Kidney epithelial cell (primary cell): Measurements from ENCODE around the gene WDR93. TPM values are rescaled to one million over a fixed set of nuclear protein-coding genes. Genes with fewer than 3 reads are reported as not detected.
"Not testable (repeated sequence)": the region's sequence is repeated elsewhere in the genome, so short reads cannot be mapped to it uniquely, and the experiment has no call there.

ENCODE experiments used
- DNase-seq: peaks from one replicate; pipeline ENCODE4 v3.0.0-alpha.2; 2010; ENCODE audit warnings: low read depth
- H3K27me3 ChIP-seq: 2 replicates; pipeline ENCODE4 v1.6.0; 2011; ENCODE audit warnings: low read length; ENCODE audit not compliant: control insufficient read depth, insufficient read depth
- H3K36me3 ChIP-seq: 2 replicates; pipeline ENCODE4 v1.5.1; 2011; ENCODE audit warnings: low read length; ENCODE audit not compliant: control insufficient read depth, insufficient read depth
- H3K4me3 ChIP-seq: 2 replicates; pipeline ENCODE4 v1.5.1; 2011; ENCODE audit warnings: low read depth, mild to moderate bottlenecking, control low read depth, low read length
- total RNA-seq: library from RNA; depleted of rRNA; stranded (reverse); fragments of >200 nt; gene quantifications from 2 replicates; pipeline ENCODE4 v1.2.3, GENCODE V29; 2015
- TF ChIP-seq, protein P1 (sequence below): IDR thresholded peaks from 2 replicates; pipeline ENCODE4 v1.5.1; 2011; ENCODE audit warnings: mild to moderate bottlenecking, moderate library complexity, low read length, control low read depth, inconsistent platforms; ENCODE audit not compliant: insufficient read depth, poor library complexity, severe bottlenecking

Gene WDR93
- total RNA-seq, 1 donor from 2014 or later, result 0.25 TPM

DNA sequence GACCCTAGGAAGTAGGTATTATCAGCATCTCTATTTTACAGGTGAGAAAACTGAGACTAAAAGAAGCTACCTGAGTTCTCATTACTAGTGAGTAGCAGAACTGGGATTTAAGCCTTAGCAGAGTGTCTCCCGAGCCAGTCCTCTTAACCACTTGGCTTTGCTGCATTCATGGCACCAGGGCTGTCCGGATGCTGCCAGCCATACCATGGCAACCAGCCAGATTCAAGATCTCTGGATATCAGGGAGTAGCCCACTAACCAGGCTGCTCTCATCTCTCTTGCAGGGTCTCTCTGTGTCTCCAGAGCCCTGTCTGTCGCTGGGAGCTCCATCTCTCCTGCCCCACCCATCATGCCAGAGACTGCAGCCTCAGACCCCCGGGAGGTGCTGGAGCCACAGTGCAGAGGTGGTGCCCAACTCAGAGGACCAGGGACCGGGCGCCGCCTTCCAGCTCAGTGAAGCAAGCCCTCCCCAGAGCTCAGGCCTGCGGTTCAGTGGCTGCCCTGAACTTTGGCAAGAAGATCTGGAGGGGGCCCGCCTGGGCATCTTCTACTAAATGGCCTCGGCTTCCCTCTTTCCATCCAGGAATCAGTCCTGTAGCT, 87.3 kb downstream of the WDR93 start:
- H3K27me3 ChIP-seq, result no peaks in the 10 kb centered on the region
- no peaks in the 10 kb centered on the region for H3K36me3 ChIP-seq
- no peak for DNase-seq
- TF ChIP-seq, protein P1, sequence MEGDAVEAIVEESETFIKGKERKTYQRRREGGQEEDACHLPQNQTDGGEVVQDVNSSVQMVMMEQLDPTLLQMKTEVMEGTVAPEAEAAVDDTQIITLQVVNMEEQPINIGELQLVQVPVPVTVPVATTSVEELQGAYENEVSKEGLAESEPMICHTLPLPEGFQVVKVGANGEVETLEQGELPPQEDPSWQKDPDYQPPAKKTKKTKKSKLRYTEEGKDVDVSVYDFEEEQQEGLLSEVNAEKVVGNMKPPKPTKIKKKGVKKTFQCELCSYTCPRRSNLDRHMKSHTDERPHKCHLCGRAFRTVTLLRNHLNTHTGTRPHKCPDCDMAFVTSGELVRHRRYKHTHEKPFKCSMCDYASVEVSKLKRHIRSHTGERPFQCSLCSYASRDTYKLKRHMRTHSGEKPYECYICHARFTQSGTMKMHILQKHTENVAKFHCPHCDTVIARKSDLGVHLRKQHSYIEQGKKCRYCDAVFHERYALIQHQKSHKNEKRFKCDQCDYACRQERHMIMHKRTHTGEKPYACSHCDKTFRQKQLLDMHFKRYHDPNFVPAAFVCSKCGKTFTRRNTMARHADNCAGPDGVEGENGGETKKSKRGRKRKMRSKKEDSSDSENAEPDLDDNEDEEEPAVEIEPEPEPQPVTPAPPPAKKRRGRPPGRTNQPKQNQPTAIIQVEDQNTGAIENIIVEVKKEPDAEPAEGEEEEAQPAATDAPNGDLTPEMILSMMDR, result no peak
- no peak overlapping the region for H3K4me3 ChIP-seq

DNA sequence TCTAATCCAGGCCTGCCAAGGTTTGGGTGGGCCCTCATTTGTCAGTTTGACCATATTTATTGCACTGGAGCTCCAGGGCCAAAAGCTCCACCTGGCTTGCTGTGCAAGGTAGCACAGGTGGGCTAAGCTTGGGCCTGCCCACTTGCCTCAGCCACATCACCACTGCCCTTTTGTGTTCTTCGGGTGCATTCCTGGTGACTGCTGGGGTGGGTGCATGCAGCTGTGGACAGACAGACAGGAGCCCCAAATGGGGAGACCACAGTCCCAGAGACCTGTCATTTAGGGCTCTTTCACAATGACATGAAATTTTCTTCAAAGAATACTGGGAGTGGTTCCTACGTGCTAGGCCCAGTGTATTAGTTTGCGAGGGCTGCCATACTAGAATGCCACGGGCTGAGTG, 88.2 kb downstream of the WDR93 start:
- H3K36me3 ChIP-seq, result no peaks in the 10 kb centered on the region
- no peak for DNase-seq
- H3K4me3 ChIP-seq, result no peak overlapping the region
- no peaks in the 10 kb centered on the region for H3K27me3 ChIP-seq
- TF ChIP-seq, protein P1, result no peak

DNA sequence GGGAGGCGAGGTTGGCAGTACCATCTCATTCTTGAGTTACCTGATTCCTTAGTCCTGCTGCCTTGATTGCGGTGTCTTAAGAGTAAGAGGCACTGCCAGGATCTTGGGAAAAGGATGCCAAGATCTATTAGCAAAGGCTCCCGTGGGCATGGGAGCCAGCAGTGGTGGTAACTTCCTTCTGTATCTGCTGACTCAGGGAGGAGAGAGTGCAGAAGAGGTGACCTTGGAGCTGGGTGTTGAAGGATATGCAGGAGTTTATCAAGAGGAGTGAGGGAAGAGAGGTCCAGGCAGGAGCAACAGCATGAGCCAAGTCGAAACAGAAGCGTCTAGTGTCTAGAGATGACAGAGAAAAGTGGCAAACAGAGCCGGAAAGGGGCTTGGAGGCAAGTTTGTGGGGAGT, 90.0 kb downstream of the WDR93 start:
- DNase-seq, result no peak
- TF ChIP-seq, protein P1, result no peak
- Histone ChIP-seq H3K36me3 (no peaks in the 10 kb centered on the region), H3K4me3 (no peak overlapping the region), H3K27me3 (no peaks in the 10 kb centered on the region)

DNA sequence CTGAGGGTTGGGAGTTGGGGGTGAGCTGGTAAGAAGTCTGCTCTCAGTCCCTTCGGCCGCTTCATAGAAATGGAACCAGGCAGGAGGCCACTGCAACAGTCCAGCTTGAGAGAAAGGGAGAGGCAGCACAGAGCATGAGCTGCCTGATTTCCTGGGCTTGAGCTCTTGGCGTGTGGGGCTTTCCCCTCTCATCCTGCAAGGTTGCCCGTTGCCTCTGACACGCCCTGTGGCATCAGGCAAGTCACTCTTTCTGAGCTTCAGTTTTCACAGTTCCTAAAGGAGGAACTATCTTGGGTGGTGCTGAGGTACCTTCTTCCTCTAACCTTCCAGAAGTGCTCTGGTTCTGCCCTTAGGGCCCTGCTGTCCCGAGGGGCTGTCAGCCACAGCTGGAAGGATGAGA, 90.4 kb downstream of the WDR93 start:
- TF ChIP-seq, protein P1, result no peak

DNA sequence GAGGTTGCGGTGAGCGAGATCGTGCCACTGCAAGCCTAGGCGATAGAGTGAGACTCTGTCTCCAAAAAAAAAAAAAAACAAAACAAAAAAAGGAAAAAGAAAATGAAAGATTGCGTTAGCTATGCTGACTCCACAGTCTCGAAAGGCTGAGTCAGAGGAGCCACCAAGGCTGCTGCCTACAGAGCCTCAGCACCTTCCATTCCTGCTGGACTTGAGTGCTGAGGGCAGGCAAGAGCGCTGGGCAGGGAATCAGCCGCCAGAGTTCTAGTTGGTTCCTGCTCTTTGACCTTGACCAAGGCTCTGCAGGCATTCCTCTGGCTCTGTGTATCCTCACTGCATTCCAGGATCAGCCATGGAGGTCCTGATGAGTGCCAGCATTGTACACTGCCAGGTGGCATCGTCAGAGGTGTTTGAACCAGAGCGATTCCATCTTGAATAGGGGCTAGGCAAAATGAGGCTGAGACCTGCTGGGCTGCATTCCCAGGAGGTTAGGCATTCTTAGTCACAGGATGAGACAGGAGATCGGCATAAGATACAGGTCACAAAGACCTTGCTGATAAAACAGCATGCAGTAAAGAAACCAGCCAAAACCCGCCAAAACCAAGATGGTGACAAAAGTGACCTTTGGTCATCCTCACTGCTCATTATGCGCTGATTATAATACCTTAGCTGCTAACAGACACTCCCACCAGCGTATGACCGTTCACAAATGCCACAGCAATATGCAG, 91.4 kb downstream of the WDR93 start:
- Histone ChIP-seq H3K4me3 (no peak overlapping the region), H3K36me3 (no peaks in the 10 kb centered on the region), H3K27me3 (no peaks in the 10 kb centered on the region)
- TF ChIP-seq, protein P1, result no peak
- DNase-seq, result no peak

More for the DNA sequence above, 90.4 kb downstream of the WDR93 start:
- DNase-seq, result no peak
- Histone ChIP-seq H3K27me3 (no peaks in the 10 kb centered on the region), H3K36me3 (no peaks in the 10 kb centered on the region), H3K4me3 (no peak overlapping the region)

DNA sequence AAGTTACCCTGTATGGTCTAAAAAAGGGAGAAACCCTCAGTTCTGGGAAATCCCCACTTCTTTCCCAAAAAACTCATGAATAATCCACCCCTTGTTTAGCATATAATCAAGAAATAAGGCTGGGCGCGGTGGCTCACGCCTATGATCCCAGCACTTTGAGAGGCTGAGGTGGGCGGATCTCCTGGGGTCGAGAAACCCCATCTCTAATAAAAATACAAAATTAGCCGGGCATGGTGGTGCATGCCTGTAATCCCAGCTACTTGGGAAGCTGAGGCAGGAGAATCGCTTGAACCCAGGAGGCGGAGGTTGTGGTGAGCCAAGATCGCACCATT, 92.0 kb downstream of the WDR93 start:
- not testable (repeated sequence) for H3K36me3 ChIP-seq, DNase-seq, H3K4me3 ChIP-seq, H3K27me3 ChIP-seq
